Stimulated activated effector memory CD8-positive, alpha-beta T cell treated with anti-CD3 and anti-CD28 coated beads, Interleukin-12 subunit alpha, Interleukin-12 subunit beta, amount 100 ng/mL, for 72 hours (primary cell): ENCODE data around the gene TBC1D5.
A peak's percentile ranks its signal among the peaks of the same experiment; 100 is the strongest.
"Not testable (repeated sequence)": the region's sequence is repeated elsewhere in the genome, so short reads cannot be mapped to it uniquely, and the experiment has no call there.

Source experiments
- ATAC-seq: fragments of 150-1000 bp; cut with Tn5 transposase; 2 replicates; pipeline ENCODE4 v1.10.0; 2021
- DNase-seq, 2 donors: peaks; one replicate each; pipeline ENCODE4 v3.0.0; 2021 to 2022; ENCODE audit warnings: low spot score in 2 of 2
- H3K27ac Mint-ChIP-seq: one replicate; pipeline ENCODE4 v1.8.0; 2022; ENCODE audit warnings: mild to moderate bottlenecking, mixed read lengths
- H3K36me3 Mint-ChIP-seq: one replicate; pipeline ENCODE4 v1.8.0; 2022; ENCODE audit warnings: mild to moderate bottlenecking, mixed read lengths
- H3K4me1 Mint-ChIP-seq: one replicate; pipeline ENCODE4 v1.8.0; 2022; ENCODE audit warnings: mixed read lengths
- H3K4me3 Mint-ChIP-seq: one replicate; pipeline ENCODE4 v1.8.0; 2022; ENCODE audit warnings: mild to moderate bottlenecking, mixed read lengths
- H3K9me3 Mint-ChIP-seq: one replicate; pipeline ENCODE4 v1.8.0; 2022; ENCODE audit warnings: mixed read lengths

The TBC1D5 gene

GRCh38 chr3:17649748-17650147 lies 92.7 kb downstream of the TBC1D5 start:
- H3K9me3 Mint-ChIP-seq, ATAC-seq, H3K36me3 Mint-ChIP-seq, H3K4me1 Mint-ChIP-seq, DNase-seq, H3K27ac Mint-ChIP-seq, H3K4me3 Mint-ChIP-seq: not testable (repeated sequence)

DNA sequence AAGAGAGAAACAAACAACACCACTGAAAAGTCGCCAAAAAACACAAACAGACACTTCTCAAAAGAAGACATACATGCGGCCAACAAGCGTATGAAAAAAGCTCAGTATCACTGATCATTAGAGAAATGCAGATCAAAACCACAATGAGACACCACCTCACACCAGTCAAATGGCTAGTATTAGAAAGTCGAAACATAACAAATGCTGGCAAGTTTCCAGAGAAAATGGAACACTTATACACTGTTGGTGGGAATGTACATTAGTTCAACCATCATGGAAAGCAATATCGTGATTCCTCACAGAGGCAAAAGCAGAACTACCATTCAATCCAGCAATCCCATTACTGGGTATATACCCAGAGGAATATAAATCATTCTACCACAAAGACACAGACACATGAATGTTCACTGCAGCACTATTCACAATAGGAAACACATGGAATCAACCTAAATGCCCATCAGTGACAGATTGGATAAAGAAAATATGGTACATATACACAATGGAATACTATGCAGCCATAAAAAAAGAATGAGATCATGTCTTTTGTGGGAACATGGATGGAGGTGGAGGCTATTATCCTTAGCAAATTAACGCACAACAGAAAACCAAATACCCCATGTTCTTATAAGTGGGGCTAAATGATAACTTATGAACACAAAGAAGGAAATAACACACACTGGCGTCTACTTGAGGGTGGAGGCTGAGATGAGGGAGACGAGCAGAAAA lies 93.6 kb downstream of the TBC1D5 start:
- not testable (repeated sequence) for DNase-seq, H3K9me3 Mint-ChIP-seq, H3K27ac Mint-ChIP-seq, H3K36me3 Mint-ChIP-seq, H3K4me1 Mint-ChIP-seq, ATAC-seq, H3K4me3 Mint-ChIP-seq

DNA sequence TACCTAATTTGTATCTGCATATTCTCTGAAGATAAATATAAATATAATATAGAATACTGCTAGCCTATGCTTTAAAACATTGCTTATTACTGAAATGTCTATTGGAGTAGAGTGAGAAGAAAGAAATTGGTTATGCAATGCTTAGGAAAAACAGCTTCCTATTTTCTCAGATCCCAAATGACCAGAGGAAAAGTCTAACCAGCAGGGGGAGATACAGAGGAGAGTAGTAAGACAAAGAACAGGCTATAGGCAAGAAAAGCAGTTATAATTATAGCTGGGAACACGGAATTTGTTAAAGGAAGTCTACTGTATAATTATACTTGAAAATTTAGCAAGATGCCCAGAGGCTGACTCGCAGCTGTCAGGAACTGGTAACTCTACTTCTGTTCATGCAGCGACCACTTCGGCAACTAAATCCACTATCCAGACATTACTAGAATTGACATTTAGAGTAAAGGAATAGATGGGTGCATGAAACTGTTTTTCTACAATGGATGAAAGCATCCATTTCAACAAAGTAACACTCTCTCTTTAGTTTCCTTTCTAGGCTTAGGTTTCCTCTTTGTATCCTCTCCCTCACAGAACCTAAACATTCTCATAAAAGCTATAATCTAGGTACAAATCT lies 97.2 kb downstream of the TBC1D5 start:
- ATAC-seq (no peak), DNase-seq (no peak)
- peaks cover 3% of the 10 kb centered on the region for H3K9me3 Mint-ChIP-seq
- H3K27ac Mint-ChIP-seq = no peak overlapping the region
- H3K4me3 Mint-ChIP-seq = no peak overlapping the region
- H3K36me3 Mint-ChIP-seq = no peaks in the 10 kb centered on the region
- no peaks in the 10 kb centered on the region for H3K4me1 Mint-ChIP-seq

DNA sequence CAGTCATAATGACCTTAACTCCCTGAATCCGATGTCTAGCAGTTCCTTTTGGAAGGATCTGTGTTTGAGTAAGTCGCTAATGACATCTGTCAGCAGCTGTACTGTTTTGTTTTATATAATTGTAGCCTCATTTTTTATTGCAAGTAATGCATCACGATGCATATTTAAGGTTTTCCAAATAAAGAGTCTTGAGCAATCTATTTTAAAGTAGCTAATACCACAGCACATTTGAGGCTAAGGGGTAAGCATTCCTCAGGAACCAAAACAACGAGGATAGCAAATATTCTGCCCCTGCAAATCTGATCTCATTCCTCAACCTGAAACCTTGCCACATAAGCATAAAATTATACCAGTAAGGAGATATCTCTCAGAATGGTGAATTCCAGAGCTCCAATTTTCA lies 98.7 kb downstream of the TBC1D5 start:
- Mint-ChIP-seq H3K4me1 (peaks cover 8% of the 10 kb centered on the region), H3K9me3 (no peaks in the 10 kb centered on the region), H3K4me3 (no peak overlapping the region), H3K36me3 (no peaks in the 10 kb centered on the region), H3K27ac (no peak overlapping the region)
- DNase-seq = no peak
- no peak for ATAC-seq

GRCh38 chr3:17642474-17642873 lies 100.0 kb downstream of the TBC1D5 start:
- H3K36me3 Mint-ChIP-seq = no peaks in the 10 kb centered on the region
- no peaks in the 10 kb centered on the region for H3K9me3 Mint-ChIP-seq
- H3K4me3 Mint-ChIP-seq = no peak overlapping the region
- DNase-seq (no peak), ATAC-seq (no peak)
- H3K4me1 Mint-ChIP-seq = peaks cover 12% of the 10 kb centered on the region
- no peak overlapping the region for H3K27ac Mint-ChIP-seq

DNA sequence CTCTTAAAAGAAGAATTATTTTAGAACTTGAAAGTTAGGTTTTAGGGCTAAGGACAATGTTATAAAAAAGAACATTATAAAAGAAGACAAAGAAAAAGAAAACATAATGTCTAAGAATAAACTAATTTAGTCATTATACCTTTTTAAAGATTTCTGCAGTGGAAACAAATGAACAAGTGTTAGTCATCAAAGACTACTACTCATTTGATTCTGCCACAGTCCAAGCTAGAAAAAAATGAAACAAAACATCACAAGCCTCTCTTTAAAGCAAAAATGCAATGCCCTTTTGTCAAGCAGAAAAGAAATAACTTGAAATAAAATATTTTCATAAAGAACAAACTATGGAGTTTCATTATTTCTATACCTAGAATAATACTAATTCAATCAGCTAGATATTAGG lies 102.0 kb downstream of the TBC1D5 start:
- DNase-seq (no peak), ATAC-seq (peak; percentile 71)
- peaks cover 12% of the 10 kb centered on the region for H3K4me1 Mint-ChIP-seq
- H3K27ac Mint-ChIP-seq = no peak overlapping the region
- no peak overlapping the region for H3K4me3 Mint-ChIP-seq
- H3K9me3 Mint-ChIP-seq = no peaks in the 10 kb centered on the region
- no peaks in the 10 kb centered on the region for H3K36me3 Mint-ChIP-seq

- Mint-ChIP-seq H3K4me3 (no peak overlapping the region), H3K4me1 (peaks cover 12% of the 10 kb centered on the region), H3K9me3 (no peaks in the 10 kb centered on the region), H3K36me3 (no peaks in the 10 kb centered on the region), H3K27ac (no peak overlapping the region)
- no peak for ATAC-seq
- no peak for DNase-seq
These were observed 102.7 kb downstream of the TBC1D5 start for GRCh38 chr3:17639765-17640164.

GRCh38 chr3:17639257-17639656 lies 103.2 kb downstream of the TBC1D5 start:
- Mint-ChIP-seq H3K4me3 (no peak overlapping the region), H3K36me3 (no peaks in the 10 kb centered on the region), H3K4me1 (peaks cover 12% of the 10 kb centered on the region), H3K27ac (no peak overlapping the region), H3K9me3 (no peaks in the 10 kb centered on the region)
- no peak for DNase-seq
- ATAC-seq = peak; percentile 37

- Mint-ChIP-seq H3K4me1 (peaks cover 12% of the 10 kb centered on the region), H3K36me3 (no peaks in the 10 kb centered on the region), H3K4me3 (no peak overlapping the region), H3K27ac (no peak overlapping the region), H3K9me3 (no peaks in the 10 kb centered on the region)
- no peak for DNase-seq
- no peak for ATAC-seq
These were observed 104.1 kb downstream of the TBC1D5 start for GRCh38 chr3:17638356-17638755.

DNA sequence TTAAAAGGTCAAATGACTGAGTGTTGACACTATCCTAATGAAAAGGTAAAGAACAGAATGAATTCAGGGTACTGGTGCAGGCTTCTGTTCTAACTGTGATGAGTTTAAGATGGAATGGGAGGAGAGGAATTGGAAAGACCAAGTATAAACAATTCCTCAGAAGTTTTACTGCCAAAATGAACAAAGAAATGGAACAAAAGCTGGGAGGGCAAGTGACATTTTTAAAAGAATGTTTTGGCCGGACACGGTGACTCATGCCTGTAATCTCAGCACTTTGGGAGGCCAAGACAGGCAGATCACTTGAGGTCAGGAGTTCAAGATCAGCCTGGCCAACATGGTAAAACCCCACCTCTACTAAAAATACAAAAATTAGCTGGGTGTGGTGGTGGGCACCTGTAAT lies 106.8 kb downstream of the TBC1D5 start:
- H3K4me1 Mint-ChIP-seq = peaks cover 23% of the 10 kb centered on the region
- DNase-seq, ATAC-seq, H3K27ac Mint-ChIP-seq, H3K9me3 Mint-ChIP-seq, H3K36me3 Mint-ChIP-seq, H3K4me3 Mint-ChIP-seq: not testable (repeated sequence)

- H3K27ac Mint-ChIP-seq = no peak overlapping the region
- H3K9me3 Mint-ChIP-seq = no peaks in the 10 kb centered on the region
- no peak for DNase-seq
- H3K36me3 Mint-ChIP-seq = no peaks in the 10 kb centered on the region
- no peak for ATAC-seq
- H3K4me1 Mint-ChIP-seq = peaks cover 23% of the 10 kb centered on the region
- H3K4me3 Mint-ChIP-seq = no peak overlapping the region
These were observed 107.5 kb downstream of the TBC1D5 start for GRCh38 chr3:17634964-17635363.

DNA sequence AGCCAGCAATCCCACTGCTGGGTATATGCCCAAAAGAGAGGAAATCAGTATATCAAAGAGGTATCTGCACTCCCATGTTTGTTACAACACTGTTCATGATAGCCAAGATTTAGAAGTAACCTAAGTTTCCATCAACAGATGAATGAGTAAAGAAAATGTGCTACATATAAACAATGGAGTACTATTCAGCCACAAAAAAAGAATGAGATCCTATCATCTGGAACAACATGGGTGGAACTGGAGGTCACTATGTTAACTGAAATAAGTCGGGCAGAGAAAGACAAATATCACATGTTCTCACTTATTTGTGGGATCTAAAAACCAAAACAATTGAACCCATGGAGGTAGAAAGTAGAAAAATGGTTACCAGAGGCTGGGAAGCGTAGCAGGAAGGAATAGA lies 108.2 kb downstream of the TBC1D5 start:
- ATAC-seq = no peak
- Mint-ChIP-seq H3K27ac (no peak overlapping the region), H3K4me3 (no peak overlapping the region), H3K9me3 (no peaks in the 10 kb centered on the region), H3K36me3 (no peaks in the 10 kb centered on the region), H3K4me1 (peaks cover 15% of the 10 kb centered on the region)
- DNase-seq = no peak

GRCh38 chr3:17632401-17633100 lies 109.9 kb downstream of the TBC1D5 start:
- DNase-seq (no peak), ATAC-seq (peak; percentile 87)
- H3K9me3 Mint-ChIP-seq = no peaks in the 10 kb centered on the region
- H3K36me3 Mint-ChIP-seq = no peaks in the 10 kb centered on the region
- peaks cover 11% of the 10 kb centered on the region for H3K4me1 Mint-ChIP-seq
- H3K27ac Mint-ChIP-seq = no peak overlapping the region
- no peak overlapping the region for H3K4me3 Mint-ChIP-seq

GRCh38 chr3:17631609-17632008 lies 110.8 kb downstream of the TBC1D5 start:
- ATAC-seq = no peak
- H3K36me3 Mint-ChIP-seq = no peaks in the 10 kb centered on the region
- H3K9me3 Mint-ChIP-seq = no peaks in the 10 kb centered on the region
- no peak overlapping the region for H3K4me3 Mint-ChIP-seq
- peaks cover 20% of the 10 kb centered on the region for H3K4me1 Mint-ChIP-seq
- H3K27ac Mint-ChIP-seq = no peak overlapping the region
- DNase-seq = no peak

GRCh38 chr3:17629400-17629799 lies 113.0 kb downstream of the TBC1D5 start:
- peaks cover 25% of the 10 kb centered on the region for H3K4me1 Mint-ChIP-seq
- DNase-seq (no peak), ATAC-seq (no peak)
- H3K9me3 Mint-ChIP-seq = no peaks in the 10 kb centered on the region
- H3K4me3 Mint-ChIP-seq = no peak overlapping the region
- no peak overlapping the region for H3K27ac Mint-ChIP-seq
- no peaks in the 10 kb centered on the region for H3K36me3 Mint-ChIP-seq

DNA sequence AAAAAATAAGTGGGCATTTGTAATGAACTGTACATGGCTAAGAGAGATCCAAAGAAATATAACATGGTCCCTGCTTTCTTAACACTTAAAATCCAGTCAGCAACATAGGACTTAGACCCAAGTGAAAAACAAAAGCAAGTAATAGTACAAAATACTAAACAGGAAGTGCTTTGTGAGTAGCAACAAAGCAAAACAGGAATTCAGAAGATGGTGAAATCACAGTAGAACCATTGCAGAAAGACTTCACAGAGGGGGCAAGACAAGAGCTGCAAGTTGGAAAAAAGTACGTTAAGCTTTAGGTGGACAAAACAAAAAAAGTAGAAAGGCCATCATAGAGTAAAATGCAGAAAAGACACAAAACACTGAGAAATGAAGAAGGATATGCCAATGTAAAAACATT lies 116.0 kb downstream of the TBC1D5 start:
- peaks cover 12% of the 10 kb centered on the region for H3K36me3 Mint-ChIP-seq
- no peak overlapping the region for H3K27ac Mint-ChIP-seq
- H3K4me3 Mint-ChIP-seq = no peak overlapping the region
- H3K9me3 Mint-ChIP-seq = no peaks in the 10 kb centered on the region
- peaks cover 14% of the 10 kb centered on the region for H3K4me1 Mint-ChIP-seq
- no peak for DNase-seq
- no peak for ATAC-seq
